HepG2 (cell line): ENCODE results near the gene TMA7B. TPM values are rescaled to one million over a fixed set of nuclear protein-coding genes. Genes with fewer than 3 reads are reported as not detected.
A peak's percentile ranks its signal among the peaks of the same experiment; 100 is the strongest.

Source experiments
- ATF7-NPFF ChIP-seq: sonication (generic); formaldehyde crosslinking; IDR thresholded peaks from 2 replicates; pipeline ENCODE4 v1.8.1; 2023; ENCODE audit warnings: mild to moderate bottlenecking, low read depth, missing genetic modification reagents, moderate library complexity
- ELF3 ChIP-seq: IDR thresholded peaks from 2 replicates; pipeline ENCODE4 v1.6.1; 2016; ENCODE audit warnings: missing genetic modification reagents, missing compliant biosample characterization
- KIAA2018 ChIP-seq: sonication (generic); formaldehyde crosslinking; IDR thresholded peaks from 2 replicates; pipeline ENCODE4 v1.5.0; 2020; ENCODE audit warnings: mild to moderate bottlenecking, missing genetic modification reagents, borderline replicate concordance
- SRY ChIP-seq: sonication (generic); formaldehyde crosslinking; IDR thresholded peaks from 2 replicates; pipeline ENCODE4 v1.8.0; 2022; ENCODE audit warnings: mild to moderate bottlenecking, missing genetic modification reagents
- STAG1 ChIP-seq: sonication (generic); formaldehyde crosslinking; IDR thresholded peaks from 2 replicates; pipeline ENCODE4 v1.4.0; 2020; ENCODE audit warnings: missing genetic modification reagents
- TEAD3 ChIP-seq: optimal IDR thresholded peaks from 2 replicates; pipeline ENCODE3; 2016; ENCODE audit warnings: borderline replicate concordance
- ZBTB7A ChIP-seq: sonication (generic); formaldehyde crosslinking; IDR thresholded peaks from 2 replicates; pipeline ENCODE4 v1.8.0; 2022; ENCODE audit warnings: mild to moderate bottlenecking, missing genetic modification reagents
- ZNF367 ChIP-seq: sonication (generic); formaldehyde crosslinking; IDR thresholded peaks from 2 replicates; pipeline ENCODE4 v1.4.0; 2020; ENCODE audit warnings: missing genetic modification reagents, borderline replicate concordance
- ZNF577 ChIP-seq: sonication (generic); formaldehyde crosslinking; IDR thresholded peaks from 2 replicates; pipeline ENCODE4 v1.4.0; 2020; ENCODE audit warnings: mild to moderate bottlenecking, low read depth, missing genetic modification reagents, borderline replicate concordance
- ZNF674 ChIP-seq: sonication (generic); formaldehyde crosslinking; IDR thresholded peaks from 2 replicates; pipeline ENCODE4 v1.5.0; 2020; ENCODE audit warnings: low read depth, mild to moderate bottlenecking, missing genetic modification reagents
- ZXDC ChIP-seq: sonication (generic); formaldehyde crosslinking; IDR thresholded peaks from 2 replicates; pipeline ENCODE4 v1.5.0; 2020; ENCODE audit warnings: mild to moderate bottlenecking, missing genetic modification reagents
- polyA plus RNA-seq, 8 experiments: library from polyadenylated mRNA; depleted of rRNA in 3 of 8; stranded (reverse) in 7 of 8; unstranded in 1 of 8; fragments of >200 nt; fragmentation: Illumina TruSeq in 4 of 8; extraction: Trizol in 4 of 8; gene quantifications; 2 replicates each; pipeline versions ENCODE4 v1.2.1 to v1.2.3, GENCODE V29; 2011 to 2016; ENCODE audit warnings: low read depth in 4 of 8, missing spikeins in 1 of 8, mixed read lengths in 1 of 8; ENCODE audit not compliant: insufficient read depth in 1 of 8
- total RNA-seq, 5 experiments: library from RNA; depleted of rRNA; stranded (reverse); fragments of >200 nt; fragmentation: Illumina TruSeq; extraction: Trizol; gene quantifications; 2 replicates each; pipeline ENCODE4 v1.2.3, GENCODE V29; 2016; ENCODE audit warnings: low read depth in 1 of 5
- TF ChIP-seq, protein P1 (sequence below): sonication (generic); formaldehyde crosslinking; IDR thresholded peaks from 2 replicates; pipeline ENCODE4 v1.5.1; 2020; ENCODE audit warnings: mild to moderate bottlenecking, missing genetic modification reagents, moderate library complexity
- TF ChIP-seq, protein P2 (sequence below): sonication (generic); formaldehyde crosslinking; IDR thresholded peaks from 2 replicates; pipeline ENCODE4 v1.8.0; 2022; ENCODE audit warnings: missing genetic modification reagents, mild to moderate bottlenecking, borderline replicate concordance

Gene TMA7B
- total and polyA plus RNA-seq, 2 of the 13 experiments (the other 11 are each of a cell fraction or from before 2014, with no cell fraction given) = not detected

- TF ChIP-seq, protein P1, sequence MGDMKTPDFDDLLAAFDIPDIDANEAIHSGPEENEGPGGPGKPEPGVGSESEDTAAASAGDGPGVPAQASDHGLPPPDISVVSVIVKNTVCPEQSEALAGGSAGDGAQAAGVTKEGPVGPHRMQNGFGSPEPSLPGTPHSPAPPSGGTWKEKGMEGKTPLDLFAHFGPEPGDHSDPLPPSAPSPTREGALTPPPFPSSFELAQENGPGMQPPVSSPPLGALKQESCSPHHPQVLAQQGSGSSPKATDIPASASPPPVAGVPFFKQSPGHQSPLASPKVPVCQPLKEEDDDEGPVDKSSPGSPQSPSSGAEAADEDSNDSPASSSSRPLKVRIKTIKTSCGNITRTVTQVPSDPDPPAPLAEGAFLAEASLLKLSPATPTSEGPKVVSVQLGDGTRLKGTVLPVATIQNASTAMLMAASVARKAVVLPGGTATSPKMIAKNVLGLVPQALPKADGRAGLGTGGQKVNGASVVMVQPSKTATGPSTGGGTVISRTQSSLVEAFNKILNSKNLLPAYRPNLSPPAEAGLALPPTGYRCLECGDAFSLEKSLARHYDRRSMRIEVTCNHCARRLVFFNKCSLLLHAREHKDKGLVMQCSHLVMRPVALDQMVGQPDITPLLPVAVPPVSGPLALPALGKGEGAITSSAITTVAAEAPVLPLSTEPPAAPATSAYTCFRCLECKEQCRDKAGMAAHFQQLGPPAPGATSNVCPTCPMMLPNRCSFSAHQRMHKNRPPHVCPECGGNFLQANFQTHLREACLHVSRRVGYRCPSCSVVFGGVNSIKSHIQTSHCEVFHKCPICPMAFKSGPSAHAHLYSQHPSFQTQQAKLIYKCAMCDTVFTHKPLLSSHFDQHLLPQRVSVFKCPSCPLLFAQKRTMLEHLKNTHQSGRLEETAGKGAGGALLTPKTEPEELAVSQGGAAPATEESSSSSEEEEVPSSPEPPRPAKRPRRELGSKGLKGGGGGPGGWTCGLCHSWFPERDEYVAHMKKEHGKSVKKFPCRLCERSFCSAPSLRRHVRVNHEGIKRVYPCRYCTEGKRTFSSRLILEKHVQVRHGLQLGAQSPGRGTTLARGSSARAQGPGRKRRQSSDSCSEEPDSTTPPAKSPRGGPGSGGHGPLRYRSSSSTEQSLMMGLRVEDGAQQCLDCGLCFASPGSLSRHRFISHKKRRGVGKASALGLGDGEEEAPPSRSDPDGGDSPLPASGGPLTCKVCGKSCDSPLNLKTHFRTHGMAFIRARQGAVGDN (CRISPR knock-in tag) = no peak
- no peak for TF ChIP-seq ZXDC
- no peak for TF ChIP-seq KIAA2018
- TF ChIP-seq SRY (CRISPR knock-in tag) = no peak
- TF ChIP-seq TEAD3 = peak; percentile 33
- TF ChIP-seq ZBTB7A (CRISPR knock-in tag) = no peak
- TF ChIP-seq, protein P2, sequence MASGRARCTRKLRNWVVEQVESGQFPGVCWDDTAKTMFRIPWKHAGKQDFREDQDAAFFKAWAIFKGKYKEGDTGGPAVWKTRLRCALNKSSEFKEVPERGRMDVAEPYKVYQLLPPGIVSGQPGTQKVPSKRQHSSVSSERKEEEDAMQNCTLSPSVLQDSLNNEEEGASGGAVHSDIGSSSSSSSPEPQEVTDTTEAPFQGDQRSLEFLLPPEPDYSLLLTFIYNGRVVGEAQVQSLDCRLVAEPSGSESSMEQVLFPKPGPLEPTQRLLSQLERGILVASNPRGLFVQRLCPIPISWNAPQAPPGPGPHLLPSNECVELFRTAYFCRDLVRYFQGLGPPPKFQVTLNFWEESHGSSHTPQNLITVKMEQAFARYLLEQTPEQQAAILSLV = no peak
- TF ChIP-seq ATF7-NPFF (CRISPR knock-in tag) = no peak
- TF ChIP-seq ZNF367 (CRISPR knock-in tag) = no peak
- TF ChIP-seq STAG1 (CRISPR knock-in tag) = no peak
- no peak for TF ChIP-seq ELF3
- TF ChIP-seq ZNF577 (CRISPR knock-in tag) = no peak
- TF ChIP-seq ZNF674 (CRISPR knock-in tag) = no peak
These were observed 39.1 kb downstream of the TMA7B start (continued) for GRCh38 chr22:39999144-39999757.
